H1 (cell line): Measurements from ENCODE around the gene VSIR. TPM values are rescaled to one million over a fixed set of nuclear protein-coding genes. Genes with fewer than 3 reads are reported as not detected.

Experiments
- CTCF ChIA-PET: fragments of 300-600 bp; sonication (Branson Sonifier 250); formaldehyde crosslinking; loops from one replicate; lab custom pipeline; 2021; ENCODE audit not compliant: partially characterized antibody; lab: Charles Lee
- POLR2A ChIA-PET: fragments of 300-600 bp; sonication (Branson Sonifier 250); formaldehyde crosslinking; loops from one replicate; lab custom pipeline; 2021; ENCODE audit warnings: inconsistent platforms; ENCODE audit not compliant: partially characterized antibody; lab: Charles Lee
- DNase-seq, 2 experiments: peaks; one replicate each; pipeline versions ENCODE4 v3.0.0 to v3.0.0-alpha.2; 2010 to 2022; ENCODE audit warnings: low spot score in 2 of 2, low read depth in 1 of 2, mixed read lengths in 1 of 2
- FAIRE-seq: peaks from 2 replicates; lab custom pipeline; 2011; peaks lifted over from hg19 to GRCh38; lab: Jason Lieb, UNC
- H2AFZ ChIP-seq: 2 replicates; pipeline ENCODE4 v1.8.1; 2012; ENCODE audit warnings: low read length, inconsistent platforms
- H2AK5ac ChIP-seq: 2 replicates; pipeline ENCODE4 v1.6.1; 2013; ENCODE audit warnings: low read depth, low read length
- H2BK120ac ChIP-seq: replicated peaks from 2 replicates; pipeline ENCODE3; 2013; ENCODE audit warnings: low read depth, low read length, inconsistent platforms
- H2BK12ac ChIP-seq: 2 replicates; pipeline ENCODE4 v1.6.1; 2013; ENCODE audit warnings: low read depth, low read length
- H2BK15ac ChIP-seq: 2 replicates; pipeline ENCODE4 v1.6.1; 2013; ENCODE audit warnings: low read length
- H2BK20ac ChIP-seq: 2 replicates; pipeline ENCODE4 v1.6.1; 2013; ENCODE audit warnings: low read length
- H2BK5ac ChIP-seq: 2 replicates; pipeline ENCODE4 v1.6.1; 2013; ENCODE audit warnings: low read depth, low read length
- H3K14ac ChIP-seq: 2 replicates; pipeline ENCODE4 v1.6.1; 2013; ENCODE audit warnings: inconsistent platforms; ENCODE audit not compliant: insufficient read length
- H3K18ac ChIP-seq: 2 replicates; pipeline ENCODE4 v1.6.1; 2013; ENCODE audit warnings: low read length; ENCODE audit errors: extremely low read depth
- H3K23ac ChIP-seq: 2 replicates; pipeline ENCODE4 v1.6.1; 2013; ENCODE audit warnings: inconsistent platforms; ENCODE audit not compliant: insufficient read length
- H3K23me2 ChIP-seq: 2 replicates; pipeline ENCODE4 v1.6.1; 2013; ENCODE audit warnings: low read depth, low read length
- H3K27ac ChIP-seq: 2 replicates; pipeline ENCODE4 v1.6.1; 2011; ENCODE audit warnings: low read depth, low read length, inconsistent platforms
- H3K27me3 ChIP-seq, 4 experiments: replicated peaks in 1 of 4; 1 replicate in 1 of 4; 2 replicates in 3 of 4; pipeline versions ENCODE4 v1.6.1 to v1.8.1; 2011 to 2013; ENCODE audit warnings: low read length in 3 of 4, mild to moderate bottlenecking in 3 of 4, inconsistent platforms in 2 of 4, mixed read lengths in 2 of 4, moderate library complexity in 1 of 4; ENCODE audit not compliant: control insufficient read depth in 3 of 4, insufficient read depth in 3 of 4; ENCODE audit errors: extremely low read depth in 1 of 4
- H3K36me3 ChIP-seq, 4 experiments: 2 replicates each; pipeline versions ENCODE4 v1.6.1 to v1.8.1; 2011 to 2013; ENCODE audit warnings: mild to moderate bottlenecking in 4 of 4, low read length in 3 of 4, moderate library complexity in 2 of 4, control low read depth in 1 of 4, inconsistent platforms in 1 of 4; ENCODE audit not compliant: insufficient read depth in 4 of 4, control insufficient read depth in 2 of 4
- H3K4ac ChIP-seq: replicated peaks from 2 replicates; pipeline ENCODE3; 2013; ENCODE audit warnings: low read length, low read depth, mixed read lengths, inconsistent platforms; ENCODE audit not compliant: insufficient read length
- H3K4me1 ChIP-seq, 4 experiments: replicated peaks in 1 of 4; 1 replicate in 1 of 4; 2 replicates in 3 of 4; pipeline versions ENCODE4 v1.6.1 to v1.8.1; 2011 to 2013; ENCODE audit warnings: low read length in 3 of 4, inconsistent platforms in 2 of 4, mixed read lengths in 1 of 4; ENCODE audit not compliant: insufficient read depth in 4 of 4, control insufficient read depth in 3 of 4
- H3K4me2 ChIP-seq, 2 experiments: 2 replicates each; pipeline versions ENCODE4 v1.6.1 to v1.8.1; 2011 to 2013; ENCODE audit warnings: low read depth in 2 of 2, low read length in 2 of 2, control low read depth in 1 of 2, inconsistent platforms in 1 of 2, mild to moderate bottlenecking in 1 of 2; ENCODE audit not compliant: insufficient read depth in 1 of 2
- H3K4me3 ChIP-seq, 4 experiments: fragments of 200-600, 300-600 bp in 1 of 4; sonication (generic), shearing (Covaris generic), sonication (Bioruptor Twin) in 1 of 4; 2 replicates each; pipeline versions ENCODE4 v1.5.1 to v1.8.1; 2011 to 2016; ENCODE audit warnings: low read length in 4 of 4, low read depth in 3 of 4, control low read depth in 2 of 4, inconsistent platforms in 2 of 4, mild to moderate bottlenecking in 2 of 4, mixed read lengths in 1 of 4, moderate library complexity in 1 of 4; ENCODE audit not compliant: insufficient read depth in 2 of 4; ENCODE audit errors: extremely low read depth in 1 of 4
- H3K56ac ChIP-seq: replicated peaks from 2 replicates; pipeline ENCODE3; 2013; ENCODE audit warnings: low read depth, mild to moderate bottlenecking, mixed read lengths, low read length, inconsistent platforms; ENCODE audit not compliant: insufficient read length
- H3K79me1 ChIP-seq: 2 replicates; pipeline ENCODE4 v1.6.1; 2013; ENCODE audit warnings: low read depth, low read length, control low read depth
- H3K79me2 ChIP-seq, 2 experiments: 2 replicates each; pipeline versions ENCODE4 v1.6.1 to v1.8.1; 2012 to 2013; ENCODE audit warnings: low read length in 2 of 2, mild to moderate bottlenecking in 2 of 2, inconsistent platforms in 1 of 2; ENCODE audit not compliant: insufficient read depth in 2 of 2, control insufficient read depth in 1 of 2
- H3K9ac ChIP-seq, 4 experiments: replicated peaks in 1 of 4; 1 replicate in 1 of 4; 2 replicates in 3 of 4; pipeline versions ENCODE4 v1.6.1 to v1.8.1; 2011 to 2013; ENCODE audit warnings: low read depth in 3 of 4, low read length in 3 of 4, control low read depth in 2 of 4, mild to moderate bottlenecking in 2 of 4, moderate library complexity in 2 of 4, inconsistent platforms in 1 of 4; ENCODE audit errors: extremely low read depth in 1 of 4
- H3K9me3 ChIP-seq, 2 experiments: 2 replicates each; pipeline versions ENCODE4 v1.6.1 to v1.8.1; 2012 to 2013; ENCODE audit warnings: mild to moderate bottlenecking in 2 of 2, moderate library complexity in 2 of 2, control low read depth in 1 of 2, inconsistent platforms in 1 of 2, low read depth in 1 of 2, low read length in 1 of 2, mixed read lengths in 1 of 2; ENCODE audit not compliant: insufficient read depth in 2 of 2
- H4K20me1 ChIP-seq, 2 experiments: replicated peaks in 1 of 2; 2 replicates each; pipeline versions ENCODE3 to v1.8.1; 2011 to 2013; ENCODE audit warnings: inconsistent platforms in 2 of 2, low read length in 2 of 2, mild to moderate bottlenecking in 1 of 2; ENCODE audit not compliant: insufficient read depth in 2 of 2, control insufficient read depth in 1 of 2
- H4K5ac ChIP-seq: 2 replicates; pipeline ENCODE4 v1.6.1; 2013; ENCODE audit warnings: low read length, low read depth, mixed read lengths, inconsistent platforms; ENCODE audit not compliant: insufficient read length
- H4K8ac ChIP-seq: 2 replicates; pipeline ENCODE4 v1.8.0; 2013; ENCODE audit warnings: mild to moderate bottlenecking, moderate library complexity, low read length, inconsistent platforms; ENCODE audit not compliant: insufficient read depth; ENCODE audit errors: extremely low read depth
- H4K91ac ChIP-seq: replicated peaks from 2 replicates; pipeline ENCODE3; 2013; ENCODE audit warnings: low read length, mixed read lengths, inconsistent platforms; ENCODE audit not compliant: insufficient read length
- SP4 ChIP-seq: IDR thresholded peaks from 2 replicates; pipeline ENCODE4 v1.6.1; 2012; ENCODE audit warnings: low read length, inconsistent platforms
- WGBS, 2 experiments: shearing (Covaris generic) in 1 of 2; methylation state at CpG; one replicate each; pipeline versions ENCODE4 v1.1.6 to v1.1.7; 2013 to 2015; ENCODE audit warnings: low lambda C conversion rate in 2 of 2, mixed read lengths in 2 of 2, inconsistent platforms in 1 of 2, low coverage in 1 of 2, missing lambda C conversion rate in 1 of 2; ENCODE audit not compliant: insufficient replicate concordance in 2 of 2, insufficient coverage in 1 of 2, insufficient read length in 1 of 2; ENCODE audit errors: extremely low coverage in 1 of 2, missing lambda C conversion rate in 1 of 2; 5-methylcytosine and 5-hydroxymethylcytosine counted together
- polyA plus RNA-seq, 7 experiments: library from polyadenylated mRNA; depleted of rRNA in 3 of 7; stranded (reverse) in 5 of 7; unstranded in 2 of 7; fragments of >200 nt in 5 of 7; fragments of 200-250 nt in 2 of 7; gene quantifications; 1 replicate in 5 of 7; 2 replicates in 1 of 7; 4 replicates in 1 of 7; pipeline versions ENCODE4 v1.2.1 to v1.2.3, GENCODE V29; 2011 to 2013; ENCODE audit warnings: missing spikeins in 2 of 7, mixed read lengths in 2 of 7
- total RNA-seq: library from RNA; stranded (reverse); fragmentation: NEBNext Ultra II Directional; extraction: Animal tissue kit (Norgen Biotek cat#: 25700); gene quantifications from 2 replicates; pipeline ENCODE4 v1.2.1, GENCODE V29; 2021

VSIR gene
- total and polyA plus RNA-seq, 2 of the 8 experiments (the other 6 are each of a cell fraction or from before 2014, with no cell fraction given), result 0.33 TPM; not detected in 1

DNA sequence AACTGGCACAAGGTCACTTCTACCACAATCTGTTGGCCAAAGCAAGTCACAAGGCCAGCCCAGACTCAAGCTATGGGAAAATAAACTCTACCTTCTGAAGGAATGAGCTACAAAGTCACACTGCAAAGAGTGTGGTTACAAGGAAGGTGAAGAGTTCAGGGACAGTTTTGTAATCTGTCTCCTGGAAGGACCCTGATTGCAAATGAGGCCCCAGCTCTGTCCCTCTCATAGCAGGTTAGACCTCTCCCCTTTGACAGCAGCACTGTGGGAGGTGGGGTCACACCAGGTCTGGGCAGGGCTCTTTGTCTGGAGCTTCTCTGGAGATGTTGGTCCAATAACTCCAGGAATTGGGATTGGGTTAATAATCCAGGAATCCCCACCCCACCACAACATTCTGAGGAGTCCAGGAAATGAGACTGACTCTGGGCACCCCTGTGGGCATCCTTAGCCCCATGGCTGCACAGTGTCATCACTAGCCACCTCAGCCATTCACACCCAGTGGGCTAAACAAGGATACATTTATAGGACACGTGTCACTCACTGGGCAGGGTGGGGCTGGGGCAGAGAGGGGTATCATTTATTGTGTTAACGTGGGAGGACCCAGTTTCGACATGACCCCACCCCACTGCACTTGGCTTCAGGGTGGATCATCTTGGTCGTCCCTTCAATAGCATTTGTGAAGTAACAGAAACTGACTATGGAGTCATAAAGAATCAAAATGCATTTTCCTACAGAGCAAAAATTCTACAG lies 30.1 kb downstream of the VSIR start:
- no peak overlapping the region for H3K4me3 ChIP-seq
- no peak overlapping the region for H3K18ac ChIP-seq
- no peaks in the 10 kb centered on the region for H3K79me2 ChIP-seq
- H3K9me3 ChIP-seq, result no peaks in the 10 kb centered on the region
- ChIA-PET POLR2A (no interaction called here), CTCF (interaction anchor here (0.8 to 2.8 kb wide), 5 partner anchors 11 to 425 kb away, joined by 3 to 14 read pairs (median 5); partner anchors contain the start of gene C10orf105)
- no peaks in the 10 kb centered on the region for H3K79me1 ChIP-seq
- H3K36me3 ChIP-seq, result no peaks in the 10 kb centered on the region
- H3K23ac ChIP-seq, result no peak overlapping the region
- H3K23me2 ChIP-seq, result no peaks in the 10 kb centered on the region
- no peak overlapping the region for H4K5ac ChIP-seq
- no peak overlapping the region for H2AK5ac ChIP-seq
- no peaks in the 10 kb centered on the region for H4K20me1 ChIP-seq
- no peak overlapping the region for H3K4ac ChIP-seq
- DNase-seq, result no peak
- H3K9ac ChIP-seq, result no peak overlapping the region
- H2BK12ac ChIP-seq, result no peak overlapping the region
- WGBS, 2 experiments, result 87% methylated on average over 4 of the region's 4 CpGs; no CpG with 5 or more reads in 1 of the 2 experiments
- H3K4me1 ChIP-seq, result peaks cover 1 to 8% (median 4%) of the 10 kb centered on the region in 4 experiments; a peak in 4 of 7 replicates
- H4K8ac ChIP-seq, result no peak overlapping the region
- no peak overlapping the region for H2BK120ac ChIP-seq
- H3K14ac ChIP-seq, result no peak overlapping the region
- H2AFZ ChIP-seq, result no peak overlapping the region
- no peak overlapping the region for H2BK15ac ChIP-seq
- H3K27ac ChIP-seq, result no peak overlapping the region
- no peak overlapping the region for H3K4me2 ChIP-seq
- 0 out of 7 replicates have a peak, but pooled peaks cover 0 to 2% (median 0%) of the 10 kb centered on the region in 4 experiments for H3K27me3 ChIP-seq
- H3K56ac ChIP-seq, result no peak overlapping the region
- no peak for FAIRE-seq
- H2BK20ac ChIP-seq, result no peak overlapping the region
- H4K91ac ChIP-seq, result no peak overlapping the region
- no peak overlapping the region for H2BK5ac ChIP-seq
- no peak for TF ChIP-seq SP4
